ENCODE results near the gene AURKB. TPM values are rescaled to one million over a fixed set of nuclear protein-coding genes. Genes with fewer than 3 reads are reported as not detected.
A peak's percentile ranks its signal among the peaks of the same experiment; 100 is the strongest.

The AURKB gene
- total and polyA plus RNA-seq, 2 of the 13 experiments (the other 11 are each of a cell fraction or from before 2014, with no cell fraction given) = 29.5 to 75.3 TPM

DNA sequence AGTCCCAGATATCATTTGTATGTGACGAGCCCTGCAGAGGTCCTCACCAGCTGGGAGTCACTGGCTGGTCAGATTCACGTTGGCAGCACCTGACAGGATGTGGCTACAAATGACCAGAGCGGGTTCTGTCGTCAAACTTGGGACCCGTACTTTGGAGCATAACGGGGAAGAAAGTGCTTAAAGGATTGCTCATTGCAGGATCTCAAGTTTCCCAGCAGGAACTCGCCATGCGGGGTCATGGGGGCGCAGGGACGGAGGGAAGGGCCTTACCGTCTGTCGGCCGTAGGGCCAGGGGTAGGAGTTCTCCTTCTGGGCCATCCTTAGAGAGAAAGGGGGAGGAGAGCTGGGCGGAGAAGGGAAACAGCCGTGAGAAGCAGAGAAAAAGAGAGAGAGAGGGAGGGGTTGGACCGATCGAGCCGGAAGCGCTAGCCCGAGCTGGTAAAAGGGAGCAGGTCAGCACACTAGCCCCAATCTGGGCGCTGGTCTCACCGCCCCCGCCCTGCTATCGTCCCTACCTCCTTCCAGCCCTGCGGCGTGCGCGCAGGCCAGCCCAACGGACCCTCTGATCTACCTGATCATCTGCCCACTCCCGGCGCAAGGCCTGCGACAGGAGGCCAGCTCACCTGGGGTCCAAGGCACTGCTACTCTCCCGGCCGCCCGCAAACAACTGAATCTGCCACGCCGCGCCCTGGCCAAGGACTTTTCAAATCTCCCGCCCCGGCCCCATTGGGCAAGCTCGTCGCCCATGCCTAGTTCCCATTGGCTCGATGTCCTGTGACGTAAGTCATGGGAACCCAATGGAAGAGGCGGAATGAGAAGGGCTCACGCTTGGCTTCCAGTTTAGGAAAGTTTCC is at the start of gene AURKB (continued):
- TF ChIP-seq, protein P1, sequence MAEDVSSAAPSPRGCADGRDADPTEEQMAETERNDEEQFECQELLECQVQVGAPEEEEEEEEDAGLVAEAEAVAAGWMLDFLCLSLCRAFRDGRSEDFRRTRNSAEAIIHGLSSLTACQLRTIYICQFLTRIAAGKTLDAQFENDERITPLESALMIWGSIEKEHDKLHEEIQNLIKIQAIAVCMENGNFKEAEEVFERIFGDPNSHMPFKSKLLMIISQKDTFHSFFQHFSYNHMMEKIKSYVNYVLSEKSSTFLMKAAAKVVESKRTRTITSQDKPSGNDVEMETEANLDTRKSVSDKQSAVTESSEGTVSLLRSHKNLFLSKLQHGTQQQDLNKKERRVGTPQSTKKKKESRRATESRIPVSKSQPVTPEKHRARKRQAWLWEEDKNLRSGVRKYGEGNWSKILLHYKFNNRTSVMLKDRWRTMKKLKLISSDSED (CRISPR knock-in tag; IDR thresholded peaks at IDR 0.05) = peak; percentile 30; the same call in 1 of the 2 replicates
- TF ChIP-seq XBP1 (CRISPR knock-in tag; IDR thresholded peaks at IDR 0.05) (no peak), TGIF2 (CRISPR knock-in tag; IDR thresholded peaks at IDR 0.05) (peak; percentile 96), ZNF446 (CRISPR knock-in tag; IDR thresholded peaks at IDR 0.05) (0 out of 2 replicates have a peak, but pooled peaks have one; percentile 40), SKI (IDR thresholded peaks at IDR 0.05; ENCODE audit: partially characterized antibody) (no peak), RFXANK (CRISPR knock-in tag; IDR thresholded peaks at IDR 0.05) (no peak), ZNF562 (CRISPR knock-in tag; IDR thresholded peaks at IDR 0.05; ENCODE audit: borderline replicate concordance) (no peak), ZNF546 (CRISPR knock-in tag; conservative IDR thresholded peaks at IDR 0.05) (no peak; the same call in 1 of the 2 replicates), SRSF4 (IDR thresholded peaks at IDR 0.05; ENCODE audit: low read depth, low read length, poor library complexity, severe bottlenecking) (no peak), GFI1 (CRISPR knock-in tag; IDR thresholded peaks at IDR 0.05; ENCODE audit: borderline replicate concordance) (peak; percentile 51; the same call in 1 of the 2 replicates), SP1 (IDR thresholded peaks at IDR 0.05) (no peak), SP1 (CRISPR knock-in tag; IDR thresholded peaks at IDR 0.05) (no peak), CHCHD3 (CRISPR knock-in tag; IDR thresholded peaks at IDR 0.05) (peak; percentile 80; the same call in 1 of the 2 replicates), SPEN (CRISPR knock-in tag; IDR thresholded peaks at IDR 0.05; ENCODE audit: low read depth) (no peak; the same call in none of the 2 replicates), ZNF547 (CRISPR knock-in tag; IDR thresholded peaks at IDR 0.05) (peak; percentile 51; the same call in 1 of the 2 replicates), ZNF557 (CRISPR knock-in tag; IDR thresholded peaks at IDR 0.05) (0 out of 2 replicates have a peak, but pooled peaks have one; percentile 57), NFE2 (CRISPR knock-in tag; IDR thresholded peaks at IDR 0.05) (no peak), FLYWCH1 (CRISPR knock-in tag; IDR thresholded peaks at IDR 0.05) (0 out of 2 replicates have a peak, but pooled peaks have one; percentile 85)
- TF ChIP-seq, protein P2, sequence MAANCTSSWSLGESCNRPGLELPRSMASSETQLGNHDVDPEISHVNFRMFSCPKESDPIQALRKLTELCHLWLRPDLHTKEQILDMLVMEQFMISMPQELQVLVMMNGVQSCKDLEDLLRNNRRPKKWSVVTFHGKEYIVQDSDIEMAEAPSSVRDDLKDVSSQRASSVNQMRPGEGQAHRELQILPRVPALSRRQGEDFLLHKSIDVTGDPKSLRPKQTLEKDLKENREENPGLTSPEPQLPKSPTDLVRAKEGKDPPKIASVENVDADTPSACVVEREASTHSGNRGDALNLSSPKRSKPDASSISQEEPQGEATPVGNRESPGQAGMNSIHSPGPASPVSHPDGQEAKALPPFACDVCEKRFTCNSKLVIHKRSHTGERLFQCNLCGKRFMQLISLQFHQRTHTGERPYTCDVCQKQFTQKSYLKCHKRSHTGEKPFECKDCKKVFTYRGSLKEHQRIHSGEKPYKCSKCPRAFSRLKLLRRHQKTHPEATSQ (CRISPR knock-in tag; IDR thresholded peaks at IDR 0.05; ENCODE audit: borderline replicate concordance) = no peak
- TF ChIP-seq, protein P3, sequence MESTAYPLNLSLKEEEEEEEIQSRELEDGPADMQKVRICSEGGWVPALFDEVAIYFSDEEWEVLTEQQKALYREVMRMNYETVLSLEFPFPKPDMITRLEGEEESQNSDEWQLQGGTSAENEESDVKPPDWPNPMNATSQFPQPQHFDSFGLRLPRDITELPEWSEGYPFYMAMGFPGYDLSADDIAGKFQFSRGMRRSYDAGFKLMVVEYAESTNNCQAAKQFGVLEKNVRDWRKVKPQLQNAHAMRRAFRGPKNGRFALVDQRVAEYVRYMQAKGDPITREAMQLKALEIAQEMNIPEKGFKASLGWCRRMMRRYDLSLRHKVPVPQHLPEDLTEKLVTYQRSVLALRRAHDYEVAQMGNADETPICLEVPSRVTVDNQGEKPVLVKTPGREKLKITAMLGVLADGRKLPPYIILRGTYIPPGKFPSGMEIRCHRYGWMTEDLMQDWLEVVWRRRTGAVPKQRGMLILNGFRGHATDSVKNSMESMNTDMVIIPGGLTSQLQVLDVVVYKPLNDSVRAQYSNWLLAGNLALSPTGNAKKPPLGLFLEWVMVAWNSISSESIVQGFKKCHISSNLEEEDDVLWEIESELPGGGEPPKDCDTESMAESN (CRISPR knock-in tag; conservative IDR thresholded peaks at IDR 0.05) = peak; percentile 82
- TF ChIP-seq, protein P4, sequence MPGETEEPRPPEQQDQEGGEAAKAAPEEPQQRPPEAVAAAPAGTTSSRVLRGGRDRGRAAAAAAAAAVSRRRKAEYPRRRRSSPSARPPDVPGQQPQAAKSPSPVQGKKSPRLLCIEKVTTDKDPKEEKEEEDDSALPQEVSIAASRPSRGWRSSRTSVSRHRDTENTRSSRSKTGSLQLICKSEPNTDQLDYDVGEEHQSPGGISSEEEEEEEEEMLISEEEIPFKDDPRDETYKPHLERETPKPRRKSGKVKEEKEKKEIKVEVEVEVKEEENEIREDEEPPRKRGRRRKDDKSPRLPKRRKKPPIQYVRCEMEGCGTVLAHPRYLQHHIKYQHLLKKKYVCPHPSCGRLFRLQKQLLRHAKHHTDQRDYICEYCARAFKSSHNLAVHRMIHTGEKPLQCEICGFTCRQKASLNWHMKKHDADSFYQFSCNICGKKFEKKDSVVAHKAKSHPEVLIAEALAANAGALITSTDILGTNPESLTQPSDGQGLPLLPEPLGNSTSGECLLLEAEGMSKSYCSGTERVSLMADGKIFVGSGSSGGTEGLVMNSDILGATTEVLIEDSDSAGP (CRISPR knock-in tag; IDR thresholded peaks at IDR 0.05; ENCODE audit: borderline replicate concordance) = peak; percentile 91; the same call in 1 of the 2 replicates
- TF ChIP-seq, protein P5, sequence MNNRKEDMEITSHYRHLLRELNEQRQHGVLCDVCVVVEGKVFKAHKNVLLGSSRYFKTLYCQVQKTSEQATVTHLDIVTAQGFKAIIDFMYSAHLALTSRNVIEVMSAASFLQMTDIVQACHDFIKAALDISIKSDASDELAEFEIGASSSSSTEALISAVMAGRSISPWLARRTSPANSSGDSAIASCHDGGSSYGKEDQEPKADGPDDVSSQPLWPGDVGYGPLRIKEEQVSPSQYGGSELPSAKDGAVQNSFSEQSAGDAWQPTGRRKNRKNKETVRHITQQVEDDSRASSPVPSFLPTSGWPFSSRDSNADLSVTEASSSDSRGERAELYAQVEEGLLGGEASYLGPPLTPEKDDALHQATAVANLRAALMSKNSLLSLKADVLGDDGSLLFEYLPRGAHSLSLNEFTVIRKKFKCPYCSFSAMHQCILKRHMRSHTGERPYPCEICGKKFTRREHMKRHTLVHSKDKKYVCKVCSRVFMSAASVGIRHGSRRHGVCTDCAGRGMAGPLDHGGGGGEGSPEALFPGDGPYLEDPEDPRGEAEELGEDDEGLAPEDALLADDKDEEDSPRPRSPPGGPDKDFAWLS (CRISPR knock-in tag; IDR thresholded peaks at IDR 0.05; ENCODE audit: borderline replicate concordance) = no peak

Measured in HepG2 (cell line).